HepG2 (cell line): ENCODE results near the gene ACTL8.

Experiments used
- DPF2 ChIP-seq: sonication (generic); formaldehyde crosslinking; IDR thresholded peaks from 2 replicates; pipeline ENCODE4 v1.4.0; 2020; ENCODE audit warnings: mild to moderate bottlenecking, low read depth, missing genetic modification reagents, borderline replicate concordance
- GABPA ChIP-seq, 2 experiments: IDR thresholded peaks; 2 replicates each; pipeline ENCODE4 v1.6.1; 2011 to 2016; ENCODE audit warnings: low read depth in 2 of 2, low read length in 1 of 2, missing biosample characterization in 1 of 2, missing genetic modification characterization in 1 of 2
- KLF6 ChIP-seq: IDR thresholded peaks from 2 replicates; pipeline ENCODE4 v1.8.0; 2016; ENCODE audit warnings: missing biosample characterization, missing genetic modification reagents
- PAWR ChIP-seq: sonication (generic); formaldehyde crosslinking; IDR thresholded peaks from 2 replicates; pipeline ENCODE4 v1.4.0; 2020; ENCODE audit warnings: missing genetic modification reagents, mild to moderate bottlenecking, borderline replicate concordance
- TCF7L2 ChIP-seq: IDR thresholded peaks from 2 replicates; pipeline ENCODE4 v1.6.1; 2011; ENCODE audit warnings: mild to moderate bottlenecking, low read depth, low read length, moderate library complexity
- ZZZ3 ChIP-seq: sonication (generic); formaldehyde crosslinking; IDR thresholded peaks from 2 replicates; pipeline ENCODE4 v1.4.0; 2020; ENCODE audit warnings: missing genetic modification reagents, mild to moderate bottlenecking, borderline replicate concordance

DNA sequence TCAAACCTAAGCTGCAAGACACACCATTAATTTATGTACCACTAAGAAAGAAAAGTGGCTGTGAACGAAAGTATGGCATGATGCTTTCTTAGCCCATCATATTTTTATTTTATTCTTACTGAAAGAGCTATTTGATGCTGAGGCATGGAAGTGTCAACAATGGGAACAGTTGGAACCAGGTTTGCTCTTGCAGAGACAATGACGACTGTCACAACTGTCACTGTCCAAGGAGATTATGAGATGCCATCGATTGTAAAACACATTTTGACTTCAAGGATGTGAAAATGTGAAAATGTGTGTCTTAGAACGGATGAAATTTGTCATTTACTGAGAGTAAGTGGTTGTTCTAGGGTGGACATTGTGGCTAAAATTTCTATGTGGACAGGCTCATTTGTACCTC is 2.8 kb upstream of the ACTL8 start:
- no peak for TF ChIP-seq DPF2
- TF ChIP-seq ZZZ3 (CRISPR knock-in tag) = no peak
- TF ChIP-seq PAWR (CRISPR knock-in tag) = no peak
- TF ChIP-seq GABPA (IDR thresholded peaks at IDR 0.05; ENCODE audit: low read depth, low read length) = no peak
- TF ChIP-seq GABPA (CRISPR knock-in tag; IDR thresholded peaks at IDR 0.05; ENCODE audit: low read depth) = no peak
- TF ChIP-seq KLF6 (CRISPR knock-in tag) = no peak
- no peak for TF ChIP-seq TCF7L2
